Panc1 (cell line): Measurements from ENCODE around the gene QSOX1. TPM values are rescaled to one million over a fixed set of nuclear protein-coding genes. Genes with fewer than 3 reads are reported as not detected.

Experiments used
- ATAC-seq: fragments of 200-7000 bp; cut with Tn5 transposase; 2 replicates; pipeline ENCODE4 v1.9.1; 2020; ENCODE audit warnings: mild to moderate bottlenecking, moderate library complexity
- BruUV-seq: library from RNA; stranded (reverse); fragments of 400-500 nt; replicated peaks from 2 replicates; lab custom pipeline; 2021; lab: Mats Ljungman, UMichigan
- CTCF ChIA-PET: fragments of 300-600 bp; sonication (Branson Sonifier 250); formaldehyde crosslinking; loops from one replicate; lab custom pipeline; 2022; ENCODE audit warnings: antibody characterized with exemption; lab: Charles Lee
- POLR2A ChIA-PET: fragments of 300-600 bp; sonication (Branson Sonifier 250); formaldehyde crosslinking; loops from one replicate; lab custom pipeline; 2022; ENCODE audit warnings: antibody characterized with exemption; lab: Charles Lee
- DNase-seq: peaks from one replicate; pipeline ENCODE4 v3.0.0-alpha.2; 2010; ENCODE audit warnings: low read depth, low spot score
- H3K27ac ChIP-seq: 2 replicates; pipeline ENCODE4 v1.5.1; 2011; ENCODE audit warnings: mild to moderate bottlenecking, low read length, inconsistent platforms
- H3K27me3 ChIP-seq: fragments of 200-500 bp; sonication (Bioruptor generic); 2 replicates; pipeline ENCODE4 v1.6.0; 2014; ENCODE audit warnings: low read length, inconsistent platforms; ENCODE audit not compliant: control insufficient read depth, insufficient read depth
- H3K36me3 ChIP-seq: fragments of 200-500 bp; sonication (Bioruptor generic); 2 replicates; pipeline ENCODE4 v1.5.1; 2014; ENCODE audit warnings: inconsistent platforms, mild to moderate bottlenecking, low read length, moderate library complexity; ENCODE audit not compliant: control insufficient read depth, insufficient read depth
- H3K4me1 ChIP-seq: 2 replicates; pipeline ENCODE4 v1.5.1; 2011; ENCODE audit warnings: inconsistent platforms, mild to moderate bottlenecking, low read length, moderate library complexity; ENCODE audit not compliant: control insufficient read depth, insufficient read depth
- H3K4me3 ChIP-seq, 2 experiments: 2 replicates each; pipeline ENCODE4 v1.5.1; 2011 to 2012; ENCODE audit warnings: low read depth in 2 of 2, low read length in 2 of 2, mild to moderate bottlenecking in 2 of 2, inconsistent platforms in 1 of 2, moderate library complexity in 1 of 2
- H3K9me3 ChIP-seq: fragments of 200-500 bp; sonication (Bioruptor generic); 2 replicates; pipeline ENCODE4 v1.5.1; 2014; ENCODE audit warnings: low read depth, mild to moderate bottlenecking, inconsistent platforms, low read length, moderate library complexity; ENCODE audit not compliant: control insufficient read depth, insufficient read depth
- CTCF ChIP-seq: fragments of 450-650 bp; IDR thresholded peaks from 2 replicates; pipeline ENCODE4 v1.5.1; 2017; ENCODE audit warnings: mild to moderate bottlenecking
- POLR2AphosphoS5 ChIP-seq: IDR thresholded peaks from 2 replicates; pipeline ENCODE4 v1.6.1; 2012; ENCODE audit warnings: mild to moderate bottlenecking, low read depth, low read length, moderate library complexity
- REST ChIP-seq, 2 experiments: IDR thresholded peaks; 2 replicates each; pipeline ENCODE4 v1.6.1; 2011 to 2012; ENCODE audit warnings: low read depth in 2 of 2, control low read depth in 1 of 2, low read length in 1 of 2, mild to moderate bottlenecking in 1 of 2, moderate library complexity in 1 of 2; ENCODE audit not compliant: insufficient read depth in 1 of 2
- SIN3A ChIP-seq: IDR thresholded peaks from 2 replicates; pipeline ENCODE4 v1.6.1; 2012; ENCODE audit warnings: low read depth, mild to moderate bottlenecking, low read length, moderate library complexity, borderline replicate concordance; ENCODE audit not compliant: insufficient read depth
- TCF7L2 ChIP-seq: IDR thresholded peaks from 2 replicates; pipeline ENCODE4 v1.6.1; 2011; ENCODE audit warnings: mild to moderate bottlenecking, low read depth, low read length, inconsistent platforms
- in situ Hi-C: cut with HindIII; loops from 2 replicates; pipeline ENCODE4 v1.10.0; 2016; ENCODE audit warnings: low sequenced_read_pairs, low pct_unique_long_range_greater_than_20kb
- intact Hi-C: fragments of 100-400 bp; cut with micrococcal nuclease; formaldehyde crosslinking; loops from one replicate; pipeline ENCODE4 v1.10.0; 2022; ENCODE audit not compliant: unreplicated experiment
- total RNA-seq: library from RNA; stranded (reverse); gene quantifications from one replicate; pipeline ENCODE4 v1.2.1, GENCODE V29; 2021; ENCODE audit not compliant: unreplicated experiment

QSOX1 gene
- total RNA-seq, 1 experiment from 2014 or later: 152 TPM

GRCh38 chr1:180196436-180197003, 41.9 kb downstream of the QSOX1 start:
- intact Hi-C loops: no loop called here
- H3K36me3 ChIP-seq: no peaks in the 10 kb centered on the region

GRCh38 chr1:180197231-180197630, 42.6 kb downstream of the QSOX1 start:
- ATAC-seq (no peak), DNase-seq (no peak)
- Histone ChIP-seq H3K9me3 (no peaks in the 10 kb centered on the region), H3K27ac (no peak overlapping the region), H3K4me3 (no peak overlapping the region), H3K36me3 (no peaks in the 10 kb centered on the region), H3K4me1 (no peaks in the 10 kb centered on the region), H3K27me3 (no peaks in the 10 kb centered on the region)
- in situ Hi-C loops (no loop called here), intact Hi-C loops (no loop called here)
- POLR2A ChIA-PET: no interaction called here
- BruUV-seq: TSS peak; percentile 62
- CTCF ChIA-PET: no interaction called here
- TF ChIP-seq TCF7L2 (no peak), POLR2AphosphoS5 (no peak), CTCF (no peak), REST (IDR thresholded peaks at IDR 0.05; ENCODE audit: insufficient read depth in 1 of 2, low read depth in 2 of 2, low read length in 1 of 2) (no peak), SIN3A (no peak)

More at GRCh38 chr1:180196436-180197003, 41.9 kb downstream of the QSOX1 start:
- Histone ChIP-seq H3K27me3 (no peaks in the 10 kb centered on the region), H3K4me3 (no peak overlapping the region), H3K4me1 (no peaks in the 10 kb centered on the region), H3K9me3 (no peaks in the 10 kb centered on the region), H3K27ac (no peak overlapping the region)
- DNase-seq (no peak), ATAC-seq (no peak; the same call in 1 of the 2 replicates)
- TF ChIP-seq TCF7L2: no peak
- no peak for TF ChIP-seq POLR2AphosphoS5
- no peak for TF ChIP-seq REST (IDR thresholded peaks at IDR 0.05; ENCODE audit: insufficient read depth in 1 of 2, low read depth in 2 of 2, low read length in 1 of 2)
- CTCF ChIA-PET: no interaction called here
- POLR2A ChIA-PET: no interaction called here
- in situ Hi-C loops: no loop called here
- no TSS peak for BruUV-seq
